SH-SY5Y (cell line): ENCODE data around the gene CAPN1.

Experiments
- GATA2 ChIP-seq: IDR thresholded peaks from 2 replicates; pipeline ENCODE4 v1.6.1; 2011; ENCODE audit warnings: mild to moderate bottlenecking, low read depth, low read length
- GATA3 ChIP-seq: IDR thresholded peaks from 2 replicates; pipeline ENCODE4 v1.6.1; 2011; ENCODE audit warnings: low read depth, mild to moderate bottlenecking, low read length, moderate library complexity

CAPN1 gene

DNA sequence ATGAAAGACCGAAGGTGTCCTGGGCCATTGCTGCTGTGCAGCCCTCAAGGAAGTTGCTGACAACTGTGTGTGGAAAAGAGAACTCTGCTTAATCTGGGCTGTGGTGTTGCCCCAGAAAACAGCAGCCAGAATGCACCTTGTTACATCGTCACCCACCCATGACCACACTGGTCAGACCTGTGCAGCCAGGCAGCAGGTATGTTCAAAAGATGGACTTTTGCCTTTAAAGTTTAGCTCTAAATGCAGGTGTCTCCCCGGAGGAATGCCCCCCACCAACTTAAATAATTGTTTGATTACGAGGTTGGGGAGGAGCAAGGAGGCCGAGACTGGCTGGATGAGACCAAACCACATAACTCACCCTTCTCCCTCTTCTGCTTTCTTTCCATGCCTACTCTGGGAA is 64.8 kb downstream of the CAPN1 start:
- TF ChIP-seq GATA3 (no peak), GATA2 (no peak)

DNA sequence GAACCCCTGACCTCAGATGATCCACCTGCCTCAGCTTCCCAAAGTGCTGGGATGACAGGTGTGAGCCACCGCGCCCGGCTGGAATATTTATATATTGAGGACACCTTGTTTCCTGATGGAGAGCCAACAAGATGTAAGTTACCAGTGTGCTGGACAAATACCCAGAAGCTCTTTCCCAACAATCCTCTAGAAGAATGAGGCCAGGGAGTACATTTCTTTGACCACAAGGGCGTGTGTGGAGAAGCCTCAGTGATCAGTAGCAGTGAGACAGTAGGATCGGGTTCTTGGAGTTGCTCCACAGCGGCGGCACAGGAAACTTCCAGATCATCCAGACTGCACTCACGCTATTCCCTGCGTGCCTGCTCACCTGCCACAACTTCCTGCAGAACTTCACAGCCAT is 69.7 kb downstream of the CAPN1 start:
- TF ChIP-seq GATA2 (no peak), GATA3 (no peak)

DNA sequence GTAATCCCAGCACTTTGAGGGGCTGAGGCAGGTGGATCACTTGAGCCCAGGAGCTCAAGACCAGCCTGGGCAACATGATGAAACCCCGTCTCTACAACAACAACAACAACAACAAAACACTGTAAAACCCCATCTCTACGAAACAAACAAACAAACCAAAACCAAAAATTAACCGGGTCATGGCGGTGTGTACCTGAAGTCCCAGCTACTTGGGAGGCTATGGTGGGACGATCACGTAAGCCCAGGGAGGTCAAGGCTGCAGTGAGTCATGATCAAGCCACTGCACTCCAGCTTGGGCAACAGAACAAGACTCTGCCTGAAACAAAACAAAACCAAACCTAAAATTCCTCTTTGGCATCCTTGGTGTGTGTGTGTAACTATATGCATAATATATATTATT is 73.0 kb downstream of the CAPN1 start:
- TF ChIP-seq GATA2, result no peak
- no peak for TF ChIP-seq GATA3

DNA sequence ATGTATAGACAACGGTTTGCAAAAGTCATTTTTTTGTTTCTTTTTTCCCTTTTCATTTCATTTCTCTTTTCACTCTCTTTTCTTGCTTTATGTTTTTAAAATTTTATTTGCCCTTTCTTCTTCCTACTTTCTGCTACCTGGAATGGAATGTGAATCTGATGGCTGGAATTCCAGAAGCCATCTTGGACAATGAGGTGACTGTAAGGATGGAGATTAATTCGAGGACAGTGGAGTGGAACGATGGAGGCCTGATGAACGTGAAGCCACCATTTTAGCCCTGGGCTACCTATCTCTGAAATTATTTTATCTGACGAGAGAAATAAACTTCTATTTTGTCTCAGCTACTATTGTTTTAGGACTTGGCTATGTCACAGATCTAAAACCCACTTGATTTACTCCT is 77.3 kb downstream of the CAPN1 start:
- TF ChIP-seq GATA3 (no peak), GATA2 (no peak)

DNA sequence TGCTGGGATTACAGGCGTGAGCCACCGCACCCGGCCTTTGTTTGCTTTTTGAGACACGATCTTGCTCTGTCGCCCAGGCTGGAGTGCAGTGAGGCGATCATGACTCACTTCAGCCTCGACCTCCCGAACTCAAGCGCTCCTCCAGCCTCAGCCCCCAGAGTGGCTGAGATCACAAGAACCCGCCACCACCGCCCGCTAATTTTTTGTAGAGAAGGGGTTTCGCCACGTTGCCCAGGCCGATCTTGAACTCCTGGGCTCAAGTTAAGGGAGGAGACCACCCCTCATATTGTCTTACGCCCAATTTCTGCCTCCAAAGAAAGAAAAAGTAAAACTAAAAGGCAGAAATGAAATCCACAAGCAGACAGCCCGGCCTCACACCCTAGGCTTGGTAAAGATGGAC is 78.6 kb downstream of the CAPN1 start:
- no peak for TF ChIP-seq GATA3
- TF ChIP-seq GATA2, result no peak

DNA sequence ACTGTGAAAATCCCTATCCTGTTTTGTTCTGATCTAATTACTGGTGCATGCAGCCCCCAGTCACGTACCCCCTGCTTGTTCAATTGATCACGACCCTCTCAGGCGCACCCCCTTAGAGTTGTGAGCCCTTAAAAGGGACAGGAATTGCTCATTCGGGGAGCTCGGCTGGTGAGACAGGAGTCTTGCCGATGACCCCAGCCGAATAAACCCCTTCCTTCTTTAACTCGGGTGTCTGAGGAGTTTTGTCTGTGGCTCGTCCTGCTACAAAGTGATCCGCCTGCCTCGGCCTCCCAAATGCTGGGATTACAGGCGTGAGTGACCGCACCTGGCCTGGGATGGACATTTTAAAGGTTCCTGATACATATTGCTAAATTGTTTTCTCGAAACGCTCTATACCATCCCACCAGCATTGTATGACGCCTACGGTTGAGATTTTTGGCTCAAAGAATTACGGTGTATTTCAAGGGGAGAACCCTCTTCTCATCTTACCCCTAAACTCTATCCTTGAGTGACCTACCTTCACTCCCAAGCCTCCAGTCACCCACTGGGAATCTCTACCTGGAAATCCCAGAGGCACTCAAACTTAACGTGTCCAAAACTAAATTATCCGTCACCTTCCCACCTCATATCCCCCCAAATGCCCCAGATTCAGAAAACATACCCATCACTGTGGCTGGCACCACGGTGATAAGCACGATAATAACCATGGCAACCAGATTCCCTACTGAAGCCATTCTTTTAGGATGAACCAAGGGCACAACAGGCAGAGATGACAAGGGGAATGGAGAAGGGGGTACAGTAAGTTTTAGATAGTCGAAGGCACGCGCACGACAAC is 79.2 kb downstream of the CAPN1 start:
- TF ChIP-seq GATA2 (peak; percentile 90), GATA3 (peak; percentile 56)
